Measurements from ENCODE around the gene DIS3L2.

DIS3L2 gene

GRCh38 chr2:231975001-231975400, 13.5 kb downstream of the DIS3L2 start:
- no peak for TF ChIP-seq TCF4 (CRISPR knock-in tag; IDR thresholded peaks at IDR 0.05; ENCODE audit: borderline replicate concordance)
- no peak for TF ChIP-seq ARNTL (CRISPR knock-in tag; IDR thresholded peaks at IDR 0.05; ENCODE audit: borderline replicate concordance, low read depth)
- no peak for TF ChIP-seq GLIS3 (CRISPR knock-in tag; IDR thresholded peaks at IDR 0.05)
- TF ChIP-seq RARB (CRISPR knock-in tag; IDR thresholded peaks at IDR 0.05), result no peak
- no peak for TF ChIP-seq SNAI2 (CRISPR knock-in tag; IDR thresholded peaks at IDR 0.05)
- no peak for ATAC-seq

GRCh38 chr2:231977430-231977829, 15.9 kb downstream of the DIS3L2 start:
- TF ChIP-seq GLIS3 (CRISPR knock-in tag; IDR thresholded peaks at IDR 0.05), result no peak
- no peak for TF ChIP-seq ESRRG (CRISPR knock-in tag; IDR thresholded peaks at IDR 0.05)
- no peak for TF ChIP-seq CREB5 (CRISPR knock-in tag; IDR thresholded peaks at IDR 0.05; ENCODE audit: low read depth)
- no peak for TF ChIP-seq ZNF565 (CRISPR knock-in tag; conservative IDR thresholded peaks at IDR 0.05; ENCODE audit: low read depth)
- TF ChIP-seq ZNF70 (CRISPR knock-in tag; IDR thresholded peaks at IDR 0.05), result no peak
- no peak for TF ChIP-seq PPARA (CRISPR knock-in tag; IDR thresholded peaks at IDR 0.05; ENCODE audit: borderline replicate concordance)
- no peak for TF ChIP-seq SNAI2 (CRISPR knock-in tag; IDR thresholded peaks at IDR 0.05)
- TF ChIP-seq, protein P1, sequence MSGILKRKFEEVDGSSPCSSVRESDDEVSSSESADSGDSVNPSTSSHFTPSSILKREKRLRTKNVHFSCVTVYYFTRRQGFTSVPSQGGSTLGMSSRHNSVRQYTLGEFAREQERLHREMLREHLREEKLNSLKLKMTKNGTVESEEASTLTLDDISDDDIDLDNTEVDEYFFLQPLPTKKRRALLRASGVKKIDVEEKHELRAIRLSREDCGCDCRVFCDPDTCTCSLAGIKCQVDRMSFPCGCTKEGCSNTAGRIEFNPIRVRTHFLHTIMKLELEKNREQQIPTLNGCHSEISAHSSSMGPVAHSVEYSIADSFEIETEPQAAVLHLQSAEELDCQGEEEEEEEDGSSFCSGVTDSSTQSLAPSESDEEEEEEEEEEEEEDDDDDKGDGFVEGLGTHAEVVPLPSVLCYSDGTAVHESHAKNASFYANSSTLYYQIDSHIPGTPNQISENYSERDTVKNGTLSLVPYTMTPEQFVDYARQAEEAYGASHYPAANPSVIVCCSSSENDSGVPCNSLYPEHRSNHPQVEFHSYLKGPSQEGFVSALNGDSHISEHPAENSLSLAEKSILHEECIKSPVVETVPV (CRISPR knock-in tag; IDR thresholded peaks at IDR 0.05), result no peak
- TF ChIP-seq TSHZ2 (CRISPR knock-in tag; IDR thresholded peaks at IDR 0.05), result no peak
- TF ChIP-seq ISL1 (CRISPR knock-in tag; IDR thresholded peaks at IDR 0.05), result no peak
- no peak for TF ChIP-seq OSR1 (CRISPR knock-in tag; IDR thresholded peaks at IDR 0.05)
- TF ChIP-seq CSDC2 (CRISPR knock-in tag; IDR thresholded peaks at IDR 0.05), result no peak
- TF ChIP-seq TCF4 (CRISPR knock-in tag; IDR thresholded peaks at IDR 0.05; ENCODE audit: borderline replicate concordance), result no peak
- no peak for TF ChIP-seq BACH2 (CRISPR knock-in tag; IDR thresholded peaks at IDR 0.05; ENCODE audit: borderline replicate concordance)
- TF ChIP-seq PATZ1 (CRISPR knock-in tag; IDR thresholded peaks at IDR 0.05; ENCODE audit: borderline replicate concordance), result no peak
- no peak for TF ChIP-seq ZNF8 (CRISPR knock-in tag; IDR thresholded peaks at IDR 0.05)
- TF ChIP-seq, protein P2, sequence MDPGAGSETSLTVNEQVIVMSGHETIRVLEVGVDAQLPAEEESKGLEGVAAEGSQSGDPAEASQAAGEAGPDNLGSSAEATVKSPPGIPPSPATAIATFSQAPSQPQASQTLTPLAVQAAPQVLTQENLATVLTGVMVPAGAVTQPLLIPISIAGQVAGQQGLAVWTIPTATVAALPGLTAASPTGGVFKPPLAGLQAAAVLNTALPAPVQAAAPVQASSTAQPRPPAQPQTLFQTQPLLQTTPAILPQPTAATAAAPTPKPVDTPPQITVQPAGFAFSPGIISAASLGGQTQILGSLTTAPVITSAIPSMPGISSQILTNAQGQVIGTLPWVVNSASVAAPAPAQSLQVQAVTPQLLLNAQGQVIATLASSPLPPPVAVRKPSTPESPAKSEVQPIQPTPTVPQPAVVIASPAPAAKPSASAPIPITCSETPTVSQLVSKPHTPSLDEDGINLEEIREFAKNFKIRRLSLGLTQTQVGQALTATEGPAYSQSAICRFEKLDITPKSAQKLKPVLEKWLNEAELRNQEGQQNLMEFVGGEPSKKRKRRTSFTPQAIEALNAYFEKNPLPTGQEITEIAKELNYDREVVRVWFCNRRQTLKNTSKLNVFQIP (CRISPR knock-in tag; IDR thresholded peaks at IDR 0.05; ENCODE audit: borderline replicate concordance, low read depth), result no peak
- no peak for ATAC-seq

DNA sequence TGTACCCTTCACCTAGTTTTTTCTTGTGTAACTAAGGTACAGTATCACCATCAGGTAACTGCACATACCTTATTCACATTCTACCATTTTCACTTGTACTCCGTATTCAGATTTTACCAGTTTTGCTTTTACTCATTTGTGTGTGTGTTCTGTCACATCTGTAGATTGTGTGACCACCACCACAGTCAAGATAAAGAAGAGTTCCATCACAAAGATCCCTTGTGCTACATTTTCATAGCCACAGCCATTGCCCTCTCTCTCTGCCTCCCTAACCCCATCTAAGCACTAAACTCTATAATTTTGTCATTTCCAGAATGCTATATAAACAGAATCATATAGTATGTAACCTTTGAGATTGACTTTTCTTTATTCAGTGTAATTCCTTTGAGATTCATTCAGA, 23.5 kb downstream of the DIS3L2 start:
- TF ChIP-seq ESRRG (CRISPR knock-in tag; IDR thresholded peaks at IDR 0.05), result no peak
- TF ChIP-seq OSR1 (CRISPR knock-in tag; IDR thresholded peaks at IDR 0.05), result no peak
- TF ChIP-seq TSHZ2 (CRISPR knock-in tag; IDR thresholded peaks at IDR 0.05), result no peak
- no peak for TF ChIP-seq BACH2 (CRISPR knock-in tag; IDR thresholded peaks at IDR 0.05; ENCODE audit: borderline replicate concordance)
- TF ChIP-seq ZNF8 (CRISPR knock-in tag; IDR thresholded peaks at IDR 0.05), result no peak
- TF ChIP-seq, protein P1 (CRISPR knock-in tag; IDR thresholded peaks at IDR 0.05), result no peak
- no peak for TF ChIP-seq ZFP3 (CRISPR knock-in tag; IDR thresholded peaks at IDR 0.05)
- TF ChIP-seq ISL1 (CRISPR knock-in tag; IDR thresholded peaks at IDR 0.05), result no peak
- TF ChIP-seq, protein P2 (CRISPR knock-in tag; IDR thresholded peaks at IDR 0.05; ENCODE audit: borderline replicate concordance, low read depth), result no peak
- TF ChIP-seq RARB (CRISPR knock-in tag; IDR thresholded peaks at IDR 0.05), result no peak
- TF ChIP-seq CSDC2 (CRISPR knock-in tag; IDR thresholded peaks at IDR 0.05), result no peak
- TF ChIP-seq GLIS3 (CRISPR knock-in tag; IDR thresholded peaks at IDR 0.05), result no peak
- no peak for TF ChIP-seq ZFP30 (CRISPR knock-in tag; IDR thresholded peaks at IDR 0.05)
- ATAC-seq, result no peak

Measured in SK-N-SH treated with all-trans-retinoic acid at 6 μM for 48 hours (cell line).